Measurements from ENCODE around the gene HOXD9.
A peak's percentile ranks its signal among the peaks of the same experiment; 100 is the strongest.

The HOXD9 gene

GRCh38 chr2:176126929-176127773, 4.6 kb downstream of the HOXD9 start:
- DNase-seq = peak; percentile 67

GRCh38 chr2:176127774-176128072, 5.2 kb downstream of the HOXD9 start:
- no peak for DNase-seq

GRCh38 chr2:176128172-176128981, 5.9 kb downstream of the HOXD9 start:
- no peak for DNase-seq

- DNase-seq = no peak
Observed at GRCh38 chr2:176128982-176129796, 6.7 kb downstream of the HOXD9 start, which contains the start of gene HOXD8. Gene HOXD8 (plus strand): TSS chr2:176129705. CDS start chr2:176130367, 662 bp downstream.

GRCh38 chr2:176129813-176130146, 7.3 kb downstream of the HOXD9 start:
- no peak for DNase-seq

- no peak for DNase-seq
Observed at GRCh38 chr2:176130147-176130956, 7.8 kb downstream of the HOXD9 start.

- DNase-seq = no peak
Observed at GRCh38 chr2:176130957-176131847, 8.7 kb downstream of the HOXD9 start.

- DNase-seq = no peak
Observed at GRCh38 chr2:176131848-176132158, 9.3 kb downstream of the HOXD9 start.

GRCh38 chr2:176132205-176133171, 10.0 kb downstream of the HOXD9 start:
- DNase-seq = peak; percentile 27

- DNase-seq = no peak
Observed at GRCh38 chr2:176133389-176133788, 10.9 kb downstream of the HOXD9 start.

- DNase-seq = no peak
Observed at GRCh38 chr2:176134035-176134434, 11.5 kb downstream of the HOXD9 start.

- DNase-seq = no peak
Observed at GRCh38 chr2:176135035-176135440, 12.5 kb downstream of the HOXD9 start.

GRCh38 chr2:176136374-176137251, 14.1 kb downstream of the HOXD9 start:
- DNase-seq = no peak

- DNase-seq = no peak
Observed at GRCh38 chr2:176137252-176137580, 14.7 kb downstream of the HOXD9 start.

- no peak for DNase-seq
Observed at GRCh38 chr2:176137906-176138305, 15.4 kb downstream of the HOXD9 start.

- no peak for DNase-seq
Observed at GRCh38 chr2:176138526-176138922, 16.0 kb downstream of the HOXD9 start.

- no peak for DNase-seq
Observed at GRCh38 chr2:176138923-176139660, 16.6 kb downstream of the HOXD9 start.

- no peak for DNase-seq
Observed at GRCh38 chr2:176139661-176140512, 17.4 kb downstream of the HOXD9 start.
